GM18498 (cell line): ENCODE measurements around the gene TMEM54.

Source experiments
- ATAC-seq: cut with Tn5 transposase; IDR thresholded peaks from one replicate; pipeline ENCODE4 v1.9.1; 2021; ENCODE audit warnings: mild to moderate bottlenecking, moderate library complexity; ENCODE audit not compliant: unreplicated experiment

Gene TMEM54

DNA sequence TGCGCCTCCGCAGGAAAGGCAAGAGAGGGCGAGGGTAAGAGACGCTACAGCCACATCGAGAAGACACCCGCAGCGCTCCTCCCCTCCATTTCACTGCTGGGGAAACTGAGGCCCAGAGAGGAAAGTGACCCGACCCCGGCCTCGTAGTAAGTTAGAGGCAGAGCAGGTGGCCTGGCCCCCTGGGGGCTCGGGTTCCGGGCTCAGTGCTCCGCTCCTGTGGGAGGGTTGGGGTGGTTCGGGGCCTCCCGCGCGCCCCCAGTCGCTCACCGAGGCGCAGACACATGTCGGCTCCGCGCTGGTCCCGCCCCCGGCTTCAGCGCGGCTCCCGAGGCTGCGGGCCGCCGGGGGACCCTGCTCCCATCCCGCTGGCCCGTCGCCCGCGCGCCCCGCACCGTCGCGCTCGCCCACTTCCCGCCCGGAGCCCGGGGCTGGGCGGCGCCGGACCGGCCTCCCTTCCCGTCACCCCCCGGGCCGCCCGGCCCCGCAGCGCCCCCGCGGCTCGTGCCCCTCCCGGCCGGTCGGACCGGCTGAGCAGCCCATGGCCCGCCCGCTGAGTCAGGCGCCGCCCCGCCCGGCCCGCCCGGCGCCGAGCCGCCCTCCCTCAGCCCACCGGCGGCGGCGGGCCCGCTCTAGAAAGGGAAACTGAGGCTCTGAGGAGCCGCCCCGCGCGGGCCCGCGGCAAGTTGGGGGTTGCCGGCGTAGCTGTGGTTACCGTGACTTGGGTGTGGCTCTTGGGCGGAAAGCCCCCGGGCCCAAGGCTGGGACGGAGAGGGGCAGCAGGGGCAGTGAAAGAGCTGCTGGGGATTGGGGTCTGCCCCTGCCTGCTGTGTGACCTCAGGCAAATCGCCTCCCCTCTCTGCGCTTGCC is at the start of gene TMEM54:
Gene TMEM54 (minus strand): TSS at position 434 of the 867 bp plus-strand sequence. CDS start 151 bp downstream, at position 283.
- no peak for ATAC-seq

DNA sequence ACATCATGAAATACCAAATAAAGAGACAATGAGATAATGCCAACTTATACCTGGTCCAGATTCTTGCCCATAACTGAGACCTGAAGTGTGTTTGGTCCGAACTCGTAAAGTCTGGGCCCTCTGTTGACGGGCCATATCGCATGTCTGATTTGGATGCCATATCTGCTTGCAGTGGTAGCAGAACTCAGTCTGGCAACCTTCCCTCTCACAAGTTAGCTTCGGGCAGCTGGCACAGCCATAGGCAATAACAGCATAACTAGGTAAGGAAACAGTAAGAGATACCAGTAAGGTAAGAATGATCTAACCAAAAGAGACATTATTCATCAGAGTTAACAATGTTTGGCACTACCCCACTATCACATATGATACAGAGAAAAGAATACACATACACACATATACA is 48.3 kb upstream of the TMEM54 start:
- ATAC-seq, result no peak

DNA sequence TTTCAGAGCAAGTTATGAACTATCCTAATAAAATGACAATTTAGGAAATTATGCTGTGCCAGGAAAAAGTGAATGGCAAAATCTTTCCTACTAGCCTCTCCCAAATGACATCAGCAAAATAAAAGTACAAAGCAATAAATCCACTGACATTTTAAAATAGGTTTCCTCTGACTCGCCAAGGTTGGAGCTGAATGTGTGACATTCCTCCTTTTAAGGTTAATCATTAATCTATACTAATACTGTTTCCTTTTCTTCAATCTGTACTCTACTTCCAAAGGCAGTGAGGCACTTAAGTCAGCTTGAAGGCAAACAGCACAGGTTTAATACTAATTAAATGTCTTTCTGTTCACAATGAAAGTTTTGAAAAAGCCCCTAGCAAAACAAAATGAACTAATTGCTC is 47.7 kb upstream of the TMEM54 start:
- no peak for ATAC-seq

GRCh38 chr1:32948390-32948722 is 47.2 kb upstream of the TMEM54 start:
- no peak for ATAC-seq

GRCh38 chr1:32947669-32948389 is 46.6 kb upstream of the TMEM54 start:
- ATAC-seq, result no peak

- ATAC-seq, result no peak
Observed at GRCh38 chr1:32946413-32946812, 45.2 kb upstream of the TMEM54 start.

GRCh38 chr1:32944180-32944579 is 43.0 kb upstream of the TMEM54 start:
- no peak for ATAC-seq

- ATAC-seq, result no peak
Observed at GRCh38 chr1:32939655-32940371, 38.6 kb upstream of the TMEM54 start.

DNA sequence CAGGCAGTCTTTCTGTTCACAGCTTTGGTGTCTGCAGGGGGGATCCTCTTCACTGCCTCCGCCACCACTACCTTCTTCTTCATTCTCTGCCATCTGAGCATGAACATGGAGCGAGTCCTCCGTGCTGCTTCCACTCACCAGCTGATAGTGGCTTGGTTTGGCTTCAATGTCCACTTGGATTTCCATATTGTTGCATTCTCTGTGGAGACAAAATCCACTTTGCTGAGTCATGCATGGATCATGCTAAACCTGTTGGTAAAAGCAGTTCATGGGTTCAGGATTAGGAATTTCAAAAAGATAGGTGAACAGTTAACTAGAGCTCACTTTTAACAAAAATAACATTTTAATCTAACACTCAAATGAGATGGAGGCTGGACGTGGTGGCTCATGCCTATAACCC is 35.9 kb upstream of the TMEM54 start:
- no peak for ATAC-seq

GRCh38 chr1:32934535-32934934 is 33.3 kb upstream of the TMEM54 start:
- no peak for ATAC-seq

GRCh38 chr1:32933742-32934322 is 32.6 kb upstream of the TMEM54 start:
- ATAC-seq, result no peak

DNA sequence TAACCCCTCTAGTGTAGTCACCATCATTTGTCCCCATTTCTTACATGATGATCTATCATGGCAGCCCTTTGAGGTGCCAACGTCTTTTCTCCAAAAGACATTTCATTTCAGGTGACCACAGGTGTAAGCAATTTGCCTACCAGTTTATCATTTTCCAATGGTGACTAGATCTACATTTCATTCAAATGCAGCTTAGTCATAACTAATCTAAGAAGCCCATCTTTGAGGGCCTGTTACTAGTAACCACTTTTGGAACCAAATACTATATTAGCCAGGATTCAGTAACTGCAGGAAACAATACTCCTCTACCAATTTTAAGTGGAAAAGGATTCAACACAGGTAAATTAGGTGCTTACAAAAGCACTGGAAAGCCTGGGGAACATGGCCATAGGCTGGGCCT is 30.6 kb upstream of the TMEM54 start:
- no peak for ATAC-seq

GRCh38 chr1:32929366-32929765 is 28.2 kb upstream of the TMEM54 start:
- no peak for ATAC-seq

DNA sequence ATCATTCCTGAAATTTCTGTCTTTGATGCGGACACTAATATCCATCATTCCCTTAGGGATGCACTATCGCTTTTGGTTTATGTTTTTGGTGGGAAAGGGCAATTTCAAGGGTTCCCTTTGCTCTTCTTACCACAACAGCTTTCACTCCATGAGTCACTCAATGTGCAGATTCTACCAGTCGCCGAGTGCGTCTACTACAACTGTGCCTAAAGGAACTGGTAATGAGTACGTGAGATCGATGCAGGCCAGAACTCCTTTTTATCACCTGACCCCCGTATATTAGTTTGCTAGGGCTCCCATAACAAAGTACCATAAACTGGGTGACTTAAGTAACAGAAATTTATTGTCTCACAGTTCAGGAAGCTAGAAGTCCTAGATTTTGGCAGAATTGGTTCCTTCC is 27.5 kb upstream of the TMEM54 start:
- no peak for ATAC-seq

DNA sequence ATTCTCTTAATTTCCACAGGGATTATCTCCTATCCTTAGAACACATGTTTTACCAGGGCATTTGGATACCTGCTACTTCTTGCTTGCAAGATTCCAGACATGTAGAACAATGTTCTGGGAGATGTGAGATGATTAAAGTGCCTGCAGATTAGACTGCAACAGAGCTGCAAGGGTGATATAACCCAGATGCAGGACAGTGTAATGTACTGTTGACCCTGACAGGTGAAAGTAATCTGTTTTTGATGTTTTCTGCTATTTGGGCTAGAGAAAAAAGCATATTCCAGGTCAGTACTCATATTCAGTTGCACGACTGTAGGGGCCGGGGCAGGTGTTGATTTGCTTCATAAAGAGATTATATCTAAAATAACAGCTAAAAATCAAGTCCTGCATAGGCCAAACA is 27.1 kb upstream of the TMEM54 start:
- no peak for ATAC-seq

- ATAC-seq, result no peak
Observed at GRCh38 chr1:32927441-32927840, 26.3 kb upstream of the TMEM54 start.

DNA sequence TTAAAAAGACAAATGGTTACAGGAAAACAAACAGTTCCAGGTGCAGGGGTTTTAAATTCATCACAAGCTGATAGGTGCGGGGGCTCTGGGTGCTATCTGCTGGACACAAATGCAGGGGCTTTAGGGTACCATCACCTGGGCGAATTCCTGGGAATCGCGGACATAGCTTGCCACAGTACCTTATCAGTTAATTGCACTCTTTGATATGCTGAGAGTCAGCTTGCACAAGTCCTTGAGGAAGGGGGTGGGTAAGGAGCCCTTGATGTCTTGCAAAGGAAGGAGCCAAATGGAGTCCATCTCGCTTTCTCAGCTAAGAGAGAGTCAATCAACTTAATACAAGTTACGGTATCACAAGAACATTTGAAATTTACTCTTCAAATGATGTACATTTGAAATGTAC is 25.4 kb upstream of the TMEM54 start:
- no peak for ATAC-seq

GRCh38 chr1:32925403-32926162 is 24.4 kb upstream of the TMEM54 start:
- ATAC-seq, result no peak

- ATAC-seq, result no peak
Observed at GRCh38 chr1:32924881-32925344, 23.7 kb upstream of the TMEM54 start.

- ATAC-seq, result no peak
Observed at GRCh38 chr1:32920833-32921232, 19.6 kb upstream of the TMEM54 start.
